OCI-LY7 (cell line): ENCODE results near the gene TSPAN5.

Experiments
- CTCF ChIP-seq: fragments of 200-600 bp; sonication (generic); conservative IDR thresholded peaks from 2 replicates; pipeline ENCODE4 v1.5.1; 2014; ENCODE audit warnings: mild to moderate bottlenecking, antibody characterized with exemption, low read length, moderate library complexity, mixed read lengths
- EZH2phosphoT487 ChIP-seq: fragments of 200-600 bp; sonication (generic); IDR thresholded peaks from 2 replicates; pipeline ENCODE4 v1.6.1; 2018; ENCODE audit warnings: low read depth, borderline replicate concordance, mild to moderate bottlenecking, mixed run types, antibody characterized with exemption, low read length, moderate library complexity, mixed read lengths

- TF ChIP-seq CTCF, result no peak
- TF ChIP-seq EZH2phosphoT487, result no peak
Observed at GRCh38 chr4:98498774-98499173, 159.6 kb downstream of the TSPAN5 start.
